HEK293 (cell line): ENCODE measurements around the gene ARHGAP33.

Experiments used
- GLIS1 ChIP-seq: fragments of 450-650 bp; formaldehyde crosslinking; IDR thresholded peaks from 2 replicates; pipeline ENCODE4 v1.5.1; 2016; ENCODE audit warnings: missing biosample characterization, missing genetic modification characterization
- PBX3 ChIP-seq: sonication (generic); formaldehyde crosslinking; IDR thresholded peaks from 2 replicates; pipeline ENCODE4 v1.8.1; 2022; ENCODE audit warnings: mild to moderate bottlenecking, moderate library complexity, missing genetic modification reagents
- PRDM1 ChIP-seq: fragments of 450-650 bp; formaldehyde crosslinking; IDR thresholded peaks from 2 replicates; pipeline ENCODE4; 2016; ENCODE audit warnings: missing biosample characterization, missing genetic modification characterization
- REPIN1 ChIP-seq: fragments of 450-650 bp; formaldehyde crosslinking; IDR thresholded peaks from 2 replicates; pipeline ENCODE4 v1.5.1; 2017; ENCODE audit warnings: missing biosample characterization, missing genetic modification characterization, low read depth
- TSHZ1 ChIP-seq: fragments of 450-650 bp; formaldehyde crosslinking; IDR thresholded peaks from 2 replicates; pipeline ENCODE4 v1.5.1; 2016; ENCODE audit warnings: missing biosample characterization, missing genetic modification characterization, borderline replicate concordance
- WT1 ChIP-seq: fragments of 450-650 bp; formaldehyde crosslinking; IDR thresholded peaks from 2 replicates; pipeline ENCODE4 v1.5.1; 2016; ENCODE audit warnings: missing biosample characterization, missing genetic modification characterization
- ZBTB10 ChIP-seq: fragments of 450-650 bp; formaldehyde crosslinking; IDR thresholded peaks from 2 replicates; pipeline ENCODE4 v1.5.1; 2016; ENCODE audit warnings: missing biosample characterization, missing genetic modification characterization
- ZBTB17 ChIP-seq: fragments of 450-650 bp; formaldehyde crosslinking; IDR thresholded peaks from 2 replicates; pipeline ENCODE4 v1.5.1; 2016; ENCODE audit warnings: missing biosample characterization, missing genetic modification characterization
- ZBTB6 ChIP-seq: fragments of 450-650 bp; formaldehyde crosslinking; IDR thresholded peaks from 2 replicates; pipeline ENCODE4 v1.5.1; 2017; ENCODE audit warnings: missing biosample characterization, missing genetic modification characterization
- ZNF121 ChIP-seq: fragments of 450-650 bp; formaldehyde crosslinking; IDR thresholded peaks from 2 replicates; pipeline ENCODE4 v1.5.1; 2016; ENCODE audit warnings: missing biosample characterization, missing genetic modification characterization
- ZNF133 ChIP-seq: fragments of 450-650 bp; formaldehyde crosslinking; IDR thresholded peaks from 2 replicates; pipeline ENCODE4 v1.5.1; 2016; ENCODE audit warnings: missing biosample characterization, missing genetic modification characterization
- ZNF148 ChIP-seq: fragments of 450-650 bp; formaldehyde crosslinking; IDR thresholded peaks from 2 replicates; pipeline ENCODE4 v1.5.0; 2017; ENCODE audit warnings: missing biosample characterization, missing genetic modification characterization, borderline replicate concordance
- ZNF18 ChIP-seq: fragments of 450-650 bp; formaldehyde crosslinking; IDR thresholded peaks from 2 replicates; pipeline ENCODE4 v1.5.1; 2016; ENCODE audit warnings: missing biosample characterization, missing genetic modification characterization
- ZNF324 ChIP-seq: fragments of 450-650 bp; formaldehyde crosslinking; IDR thresholded peaks from 2 replicates; pipeline ENCODE4 v1.5.1; 2016; ENCODE audit warnings: missing biosample characterization, missing genetic modification characterization
- ZNF366 ChIP-seq: fragments of 450-650 bp; formaldehyde crosslinking; conservative IDR thresholded peaks from 2 replicates; pipeline ENCODE4 v1.5.1; 2016; ENCODE audit warnings: missing biosample characterization, missing genetic modification characterization
- ZNF423 ChIP-seq: fragments of 450-650 bp; formaldehyde crosslinking; IDR thresholded peaks from 2 replicates; pipeline ENCODE4 v1.5.1; 2016; ENCODE audit warnings: missing biosample characterization, missing genetic modification characterization
- ZNF518A ChIP-seq: fragments of 450-650 bp; formaldehyde crosslinking; conservative IDR thresholded peaks from 2 replicates; pipeline ENCODE4 v1.5.1; 2016; ENCODE audit warnings: low read depth, missing biosample characterization, missing genetic modification characterization
- ZNF544 ChIP-seq: fragments of 450-650 bp; formaldehyde crosslinking; IDR thresholded peaks from 2 replicates; pipeline ENCODE4 v1.5.0; 2017; ENCODE audit warnings: missing biosample characterization, missing genetic modification characterization
- ZNF555 ChIP-seq: fragments of 450-650 bp; formaldehyde crosslinking; conservative IDR thresholded peaks from 2 replicates; pipeline ENCODE4 v1.5.1; 2017; ENCODE audit warnings: missing biosample characterization, mild to moderate bottlenecking, missing genetic modification characterization, inconsistent platforms
- ZNF654 ChIP-seq: fragments of 450-650 bp; formaldehyde crosslinking; IDR thresholded peaks from 2 replicates; pipeline ENCODE4 v1.5.1; 2016; ENCODE audit warnings: low read depth, missing biosample characterization, missing genetic modification characterization

The ARHGAP33 gene

GRCh38 chr19:35744430-35745327 is 30.7 kb upstream of the ARHGAP33 start (continued):
- TF ChIP-seq ZBTB10 (tag by site-specific recombination) (peak; percentile 12; the same call in 1 of the 2 replicates), GLIS1 (no peak), ZBTB6 (no peak), ZNF324 (tag by site-specific recombination) (peak; percentile 58), ZNF148 (tag by site-specific recombination) (no peak), REPIN1 (tag by site-specific recombination) (no peak; the same call in 1 of the 2 replicates), ZNF555 (tag by site-specific recombination) (no peak), ZNF121 (tag by site-specific recombination) (no peak), TSHZ1 (no peak), ZBTB17 (tag by site-specific recombination) (peak; percentile 100), ZNF423 (no peak), ZNF366 (tag by site-specific recombination) (peak; percentile 70), ZNF18 (tag by site-specific recombination) (peak; percentile 56; the same call in 1 of the 2 replicates), PRDM1 (tag by site-specific recombination) (no peak), ZNF518A (tag by site-specific recombination) (0 out of 2 replicates have a peak, but pooled peaks have one; percentile 7), ZNF544 (tag by site-specific recombination) (no peak), ZNF133 (tag by site-specific recombination) (no peak), PBX3 (no peak), WT1 (no peak), ZNF654 (tag by site-specific recombination) (no peak)
